HG03442 (cell line): ENCODE data around the gene CRTC1.
"Not testable (repeated sequence)": the region's sequence is repeated elsewhere in the genome, so short reads cannot be mapped to it uniquely, and the experiment has no call there.

Experiments used
- ATAC-seq: cut with Tn5 transposase; IDR thresholded peaks from one replicate; pipeline ENCODE4 v1.9.1; 2021; ENCODE audit warnings: mild to moderate bottlenecking, moderate library complexity; ENCODE audit not compliant: unreplicated experiment

Gene CRTC1

GRCh38 chr19:18796239-18796638 is 112.8 kb downstream of the CRTC1 start:
- ATAC-seq, result no peak

- no peak for ATAC-seq
These were observed 115.2 kb downstream of the CRTC1 start for GRCh38 chr19:18798384-18799352.

- ATAC-seq, result no peak
These were observed 116.0 kb downstream of the CRTC1 start for GRCh38 chr19:18799389-18799970.

GRCh38 chr19:18800079-18800478 is 116.6 kb downstream of the CRTC1 start:
- no peak for ATAC-seq

- no peak for ATAC-seq
These were observed 117.2 kb downstream of the CRTC1 start for GRCh38 chr19:18800636-18801035.

GRCh38 chr19:18802354-18802753 is 118.9 kb downstream of the CRTC1 start:
- no peak for ATAC-seq

GRCh38 chr19:18803550-18804138 is 120.2 kb downstream of the CRTC1 start:
- ATAC-seq, result no peak

GRCh38 chr19:18804139-18804601 is 120.7 kb downstream of the CRTC1 start:
- ATAC-seq, result no peak

GRCh38 chr19:18804643-18805042 is 121.2 kb downstream of the CRTC1 start:
- no peak for ATAC-seq

GRCh38 chr19:18807861-18808331 is 124.4 kb downstream of the CRTC1 start:
- ATAC-seq, result no peak

GRCh38 chr19:18809149-18809868 is 125.8 kb downstream of the CRTC1 start:
- no peak for ATAC-seq

- not testable (repeated sequence) for ATAC-seq
These were observed 128.2 kb downstream of the CRTC1 start for GRCh38 chr19:18811638-18812037.

GRCh38 chr19:18814063-18814462 is 130.6 kb downstream of the CRTC1 start:
- ATAC-seq, result no peak

GRCh38 chr19:18815673-18816072 is 132.2 kb downstream of the CRTC1 start:
- ATAC-seq, result no peak

GRCh38 chr19:18816645-18817044 is 133.2 kb downstream of the CRTC1 start:
- not testable (repeated sequence) for ATAC-seq

GRCh38 chr19:18817574-18817973 is 134.1 kb downstream of the CRTC1 start:
- ATAC-seq, result no peak

- ATAC-seq, result no peak
These were observed 145.3 kb downstream of the CRTC1 start for GRCh38 chr19:18828786-18829185.

- ATAC-seq, result no peak
These were observed 147.0 kb downstream of the CRTC1 start for GRCh38 chr19:18830488-18830887.

GRCh38 chr19:18831524-18832305 is 148.2 kb downstream of the CRTC1 start, which contains the start of gene UPF1:
Gene UPF1, plus strand, starts transcription at chr19:18831959. Its CDS starts 251 bp downstream, at chr19:18832210.
- ATAC-seq, result peak; percentile 63
